GM20431 (cell line): ENCODE data around the gene SON.
"Not testable (repeated sequence)": the region's sequence is repeated elsewhere in the genome, so short reads cannot be mapped to it uniquely, and the experiment has no call there.

Experiments used
- in situ Hi-C: fragments of 300-500 bp; cut with MseI, MboI; formaldehyde crosslinking; loops from one replicate; pipeline ENCODE4 v1.15.0; 2020; ENCODE audit warnings: low sequenced_read_pairs; ENCODE audit not compliant: unreplicated experiment

The SON gene

DNA sequence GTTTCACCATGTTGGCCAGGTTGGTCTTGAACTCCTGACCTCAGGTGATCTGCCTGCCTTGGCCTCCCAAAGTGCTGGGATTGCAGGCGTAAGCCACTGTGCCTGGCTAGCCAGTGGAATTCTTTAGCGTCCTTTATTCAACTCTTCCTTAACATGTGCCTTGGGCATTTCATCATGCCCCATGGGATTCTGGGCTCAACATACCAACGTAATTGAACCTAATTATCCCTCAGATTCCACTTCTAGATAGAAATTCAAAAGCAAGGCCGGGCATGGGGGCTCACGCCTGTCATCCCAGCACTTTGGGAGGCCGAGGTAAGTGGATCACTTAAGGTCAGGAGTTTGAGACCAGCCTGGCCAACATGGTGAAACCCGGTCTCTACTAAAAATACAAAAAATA, 83.3 kb downstream of the SON start:
- in situ Hi-C loops: not testable (repeated sequence)
